IMR-90 (cell line): Measurements from ENCODE around the gene PLEKHH2. TPM values are rescaled to one million over a fixed set of nuclear protein-coding genes. Genes with fewer than 3 reads are reported as not detected.

Experiments used
- ATAC-seq: fragments of 200-7000 bp; cut with Tn5 transposase; 2 replicates; pipeline ENCODE4 v1.9.1; 2020; ENCODE audit warnings: low read depth, mild to moderate bottlenecking, moderate library complexity
- BruUV-seq: library from RNA; stranded (reverse); fragments of 400-500 nt; replicated peaks from 2 replicates; lab custom pipeline; 2021; lab: Mats Ljungman, UMichigan
- CTCF ChIA-PET: fragments of 300-600 bp; formaldehyde crosslinking; extraction: SDS; loops from one replicate; lab custom pipeline; 2021; ENCODE audit warnings: antibody characterized with exemption; lab: Yijun Ruan, JAX
- POLR2A ChIA-PET: fragments of 300-600 bp; sonication (Branson Sonifier 250); formaldehyde crosslinking; loops from one replicate; lab custom pipeline; 2022; ENCODE audit warnings: antibody characterized with exemption; ENCODE audit not compliant: unreplicated experiment; lab: Charles Lee
- DNase-seq: peaks from one replicate; pipeline ENCODE4 v3.0.0; 2013
- H2AFZ ChIP-seq: replicated peaks from 2 replicates; pipeline ENCODE3; 2013; ENCODE audit warnings: low read length, mild to moderate bottlenecking; ENCODE audit not compliant: poor library complexity
- H2AK5ac ChIP-seq: 2 replicates; pipeline ENCODE4 v1.6.1; 2013; ENCODE audit warnings: low read depth, low read length, inconsistent platforms
- H2AK9ac ChIP-seq: replicated peaks from 2 replicates; pipeline ENCODE3; 2013; ENCODE audit warnings: mild to moderate bottlenecking, low read depth, low read length, moderate library complexity; ENCODE audit not compliant: poor library complexity
- H2BK120ac ChIP-seq: 2 replicates; pipeline ENCODE4 v1.6.1; 2013; ENCODE audit warnings: low read depth, low read length, inconsistent platforms
- H2BK15ac ChIP-seq: 3 replicates; pipeline ENCODE4 v1.6.1; 2013; ENCODE audit warnings: low read depth, low read length, inconsistent platforms
- H2BK20ac ChIP-seq: 2 replicates; pipeline ENCODE4 v1.6.1; 2013; ENCODE audit warnings: low read depth, mild to moderate bottlenecking, inconsistent platforms, low read length, moderate library complexity
- H2BK5ac ChIP-seq: 2 replicates; pipeline ENCODE4 v1.6.1; 2013; ENCODE audit warnings: mild to moderate bottlenecking, low read depth, low read length, inconsistent platforms; ENCODE audit not compliant: poor library complexity, severe bottlenecking
- H3K14ac ChIP-seq: replicated peaks from 2 replicates; pipeline ENCODE4 v1.6.1; 2013; ENCODE audit warnings: low read depth, low read length, inconsistent platforms
- H3K18ac ChIP-seq: 2 replicates; pipeline ENCODE4 v1.6.1; 2013; ENCODE audit warnings: low read depth, low read length, control low read depth
- H3K23ac ChIP-seq: 2 replicates; pipeline ENCODE4 v1.6.1; 2013; ENCODE audit warnings: low read depth, low read length, inconsistent platforms
- H3K27ac ChIP-seq: 2 replicates; pipeline ENCODE4 v1.5.1; 2013; ENCODE audit warnings: mild to moderate bottlenecking, control low read depth, low read length; ENCODE audit not compliant: insufficient read depth
- H3K27me3 ChIP-seq: 2 replicates; pipeline ENCODE4 v1.6.1; 2013; ENCODE audit warnings: low read length; ENCODE audit not compliant: control insufficient read depth, insufficient read depth
- H3K36me3 ChIP-seq: 2 replicates; pipeline ENCODE4 v1.6.1; 2013; ENCODE audit warnings: low read length, mixed read lengths; ENCODE audit not compliant: control insufficient read depth, insufficient read depth
- H3K4ac ChIP-seq: 2 replicates; pipeline ENCODE4 v1.6.1; 2013; ENCODE audit warnings: low read depth, low read length, inconsistent platforms
- H3K4me1 ChIP-seq: 2 replicates; pipeline ENCODE4 v1.6.1; 2013; ENCODE audit warnings: low read length, mixed read lengths; ENCODE audit not compliant: control insufficient read depth, insufficient read depth
- H3K4me2 ChIP-seq: 2 replicates; pipeline ENCODE4 v1.6.1; 2013; ENCODE audit warnings: low read depth, mild to moderate bottlenecking, control low read depth, low read length, moderate library complexity
- H3K4me3 ChIP-seq: 2 replicates; pipeline ENCODE4 v1.5.1; 2013; ENCODE audit warnings: low read depth, mild to moderate bottlenecking, control low read depth, low read length, moderate library complexity; ENCODE audit not compliant: insufficient read depth
- H3K56ac ChIP-seq: 2 replicates; pipeline ENCODE4 v1.6.1; 2013; ENCODE audit warnings: low read length, inconsistent platforms; ENCODE audit not compliant: insufficient read depth; ENCODE audit errors: extremely low read depth
- H3K79me1 ChIP-seq, 2 experiments: 2 replicates each; pipeline ENCODE4 v1.6.1; 2013; ENCODE audit warnings: low read length in 2 of 2, inconsistent platforms in 1 of 2, low read depth in 1 of 2
- H3K9ac ChIP-seq: 2 replicates; pipeline ENCODE4 v1.6.1; 2013; ENCODE audit warnings: low read depth, low read length, control low read depth
- H3K9me1 ChIP-seq: 2 replicates; pipeline ENCODE4 v1.6.1; 2013; ENCODE audit warnings: low read length, inconsistent platforms; ENCODE audit not compliant: insufficient read depth
- H3K9me3 ChIP-seq: 2 replicates; pipeline ENCODE4 v1.6.1; 2013; ENCODE audit warnings: low read length; ENCODE audit not compliant: control insufficient read depth, insufficient read depth
- H4K20me1 ChIP-seq: 2 replicates; pipeline ENCODE4 v1.6.1; 2013; ENCODE audit warnings: low read length, inconsistent platforms; ENCODE audit not compliant: insufficient read depth
- H4K5ac ChIP-seq: 2 replicates; pipeline ENCODE4 v1.6.1; 2013; ENCODE audit warnings: mild to moderate bottlenecking, low read depth, low read length, control low read depth
- H4K8ac ChIP-seq, 2 experiments: 2 replicates each; pipeline ENCODE4 v1.6.1; 2013; ENCODE audit warnings: low read depth in 2 of 2, low read length in 2 of 2, control low read depth in 1 of 2, inconsistent platforms in 1 of 2
- H4K91ac ChIP-seq: 2 replicates; pipeline ENCODE4 v1.6.1; 2013; ENCODE audit warnings: low read depth, low read length, inconsistent platforms; ENCODE audit not compliant: insufficient read depth
- BHLHE40 ChIP-seq: fragments of 150-350 bp; IDR thresholded peaks from 2 replicates; pipeline ENCODE4 v1.6.1; 2016; ENCODE audit warnings: mild to moderate bottlenecking, low read depth, low read length
- CEBPB ChIP-seq: IDR thresholded peaks from 2 replicates; pipeline ENCODE4 v1.6.1; 2012; ENCODE audit warnings: low read depth, low read length, improper control_type of control experiment
- CHD1 ChIP-seq: IDR thresholded peaks from 2 replicates; pipeline ENCODE4 v1.6.1; 2012; ENCODE audit warnings: low read depth, low read length, improper control_type of control experiment
- FOS ChIP-seq: fragments of 150-350 bp; IDR thresholded peaks from 2 replicates; pipeline ENCODE4 v1.6.1; 2016; ENCODE audit warnings: low read depth, low read length
- MAFK ChIP-seq: IDR thresholded peaks from 2 replicates; pipeline ENCODE4 v1.6.1; 2012; ENCODE audit warnings: low read depth, low read length, improper control_type of control experiment
- MAZ ChIP-seq: IDR thresholded peaks from 2 replicates; pipeline ENCODE4 v1.6.1; 2012; ENCODE audit warnings: low read depth, mild to moderate bottlenecking, low read length, improper control_type of control experiment, moderate library complexity, borderline replicate concordance
- MXI1 ChIP-seq: IDR thresholded peaks from 2 replicates; pipeline ENCODE4 v1.6.1; 2012; ENCODE audit warnings: low read depth, mild to moderate bottlenecking, low read length, moderate library complexity, borderline replicate concordance
- NFE2L2 ChIP-seq: fragments of 150-350 bp; IDR thresholded peaks from 2 replicates; pipeline ENCODE4 v1.6.1; 2016; ENCODE audit warnings: low read depth, mild to moderate bottlenecking, low read length
- POLR2A ChIP-seq: IDR thresholded peaks from 2 replicates; pipeline ENCODE4 v1.6.1; 2012; ENCODE audit warnings: mild to moderate bottlenecking, low read depth, low read length
- RAD21 ChIP-seq: IDR thresholded peaks from 2 replicates; pipeline ENCODE4 v1.6.1; 2012; ENCODE audit warnings: low read length, improper control_type of control experiment
- RCOR1 ChIP-seq: IDR thresholded peaks from 2 replicates; pipeline ENCODE4 v1.6.1; 2012; ENCODE audit warnings: mild to moderate bottlenecking, low read length, improper control_type of control experiment; ENCODE audit not compliant: insufficient replicate concordance
- RFX5 ChIP-seq: IDR thresholded peaks from 2 replicates; pipeline ENCODE4 v1.8.0; 2012; ENCODE audit warnings: low read depth, mild to moderate bottlenecking, low read length, moderate library complexity
- SMC3 ChIP-seq: fragments of 150-350 bp; IDR thresholded peaks from 2 replicates; pipeline ENCODE4 v1.6.1; 2016; ENCODE audit warnings: low read depth, mild to moderate bottlenecking, antibody characterized with exemption, low read length, moderate library complexity
- whole genome bisulfite sequencing, 2 experiments: methylation state at CpG; one replicate each; pipeline versions ENCODE4 v1.1.5 to v1.1.7; 2013; ENCODE audit warnings: missing lambda C conversion rate in 2 of 2; ENCODE audit not compliant: insufficient read length in 1 of 2; ENCODE audit errors: extremely low coverage in 2 of 2; 5-methylcytosine and 5-hydroxymethylcytosine counted together
- dilution Hi-C: fragments of 300-500 bp; cut with HindIII; formaldehyde crosslinking; loops from one replicate; pipeline ENCODE4 v1.14.3; 2018; ENCODE audit warnings: low sequenced_read_pairs; ENCODE audit not compliant: unreplicated experiment
- in situ Hi-C: fragments of 300-500 bp; cut with MboI; formaldehyde crosslinking; loops from 3 replicates; pipeline ENCODE4 v1.14.3; 2019; ENCODE audit warnings: low sequenced_read_pairs, inconsistent platforms, mixed read lengths
- intact Hi-C: fragments of 100-400 bp; cut with micrococcal nuclease; formaldehyde crosslinking; loops from 2 replicates; pipeline ENCODE4 v1.10.0; 2022
- polyA plus RNA-seq, 3 experiments: library from polyadenylated mRNA; depleted of rRNA; stranded (reverse); fragments of >200 nt; gene quantifications; 2 replicates each; pipeline ENCODE4 v1.2.3, GENCODE V29; 2012; ENCODE audit warnings: low replicate concordance in 1 of 3
- total RNA-seq: library from RNA; depleted of rRNA; stranded (reverse); fragments of >200 nt; gene quantifications from 2 replicates; pipeline ENCODE4 v1.2.3, GENCODE V29; 2012
- TF ChIP-seq, protein P1 (sequence below): fragments of 150-350 bp; IDR thresholded peaks from 2 replicates; pipeline ENCODE4 v1.6.1; 2016; ENCODE audit warnings: low read depth, mild to moderate bottlenecking, low read length, moderate library complexity, borderline replicate concordance
- TF ChIP-seq, protein P2 (sequence below): fragments of 150-350 bp; IDR thresholded peaks from 2 replicates; pipeline ENCODE4 v1.6.1; 2017; ENCODE audit warnings: mild to moderate bottlenecking, antibody characterized with exemption, low read length, low read depth
- TF ChIP-seq, protein P3 (sequence below): conservative IDR thresholded peaks from 2 replicates; pipeline ENCODE4 v1.5.1; 2012; ENCODE audit warnings: mild to moderate bottlenecking, low read depth, low read length, improper control_type of control experiment

PLEKHH2 gene
- total and polyA plus RNA-seq, 2 of the 4 experiments (the other 2 are of a cell fraction), result 2.0 to 3.3 TPM

DNA sequence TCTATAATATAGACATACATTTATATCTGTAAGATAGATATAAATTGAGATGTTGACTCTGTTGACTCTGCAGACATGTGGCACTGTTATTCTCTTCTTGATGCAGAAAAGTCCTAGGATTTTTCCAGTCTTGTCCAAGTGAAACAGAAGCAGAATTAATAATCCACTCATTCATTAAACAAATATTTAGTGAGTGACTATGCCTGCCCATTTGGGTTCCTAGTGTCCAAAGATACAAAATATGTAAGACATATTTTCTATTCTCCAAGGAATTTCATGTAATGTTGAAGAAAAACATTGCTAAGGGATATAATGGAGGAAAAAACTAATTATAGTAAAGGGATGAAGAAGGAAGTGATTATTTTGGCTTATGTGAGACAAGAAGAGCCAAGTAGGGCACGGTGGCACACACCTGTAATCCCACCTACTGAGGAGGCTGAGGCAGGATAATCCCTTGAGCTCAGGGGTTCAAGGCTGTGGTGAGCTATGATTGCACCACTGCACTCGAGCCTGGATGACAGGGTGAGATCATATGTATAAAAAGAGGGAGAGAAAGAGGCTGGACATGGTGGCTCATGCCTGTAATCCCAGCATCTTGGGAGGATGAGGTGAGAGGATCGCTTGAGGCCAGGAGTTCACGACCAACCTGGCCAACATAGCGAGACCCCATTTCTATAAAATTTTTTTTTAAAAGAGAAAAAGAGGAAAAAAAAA, 19.9 kb upstream of the PLEKHH2 start:
- Histone ChIP-seq H2BK15ac (no peak overlapping the region), H2AFZ (no peak overlapping the region), H3K9me3 (no peaks in the 10 kb centered on the region), H3K27ac (no peak overlapping the region), H3K79me1 (no peaks in the 10 kb centered on the region), H2AK9ac (no peak overlapping the region), H3K23ac (no peak overlapping the region), H3K36me3 (no peaks in the 10 kb centered on the region), H2BK20ac (no peak overlapping the region), H4K20me1 (no peaks in the 10 kb centered on the region), H4K5ac (no peak overlapping the region), H3K4me1 (peaks cover 2% of the 10 kb centered on the region; the same call in 1 of the 2 replicates), H4K8ac (no peak overlapping the region), H3K9ac (no peak overlapping the region), H2BK5ac (no peak overlapping the region), H3K56ac (no peak overlapping the region), H3K4me3 (no peak overlapping the region), H4K91ac (no peak overlapping the region), H3K4ac (no peak overlapping the region), H3K9me1 (no peaks in the 10 kb centered on the region), H2BK120ac (no peak overlapping the region), H3K27me3 (peaks cover 3% of the 10 kb centered on the region), H3K14ac (no peak overlapping the region), H3K4me2 (no peak overlapping the region), H2AK5ac (no peak overlapping the region), H3K18ac (no peak overlapping the region)
- dilution Hi-C loops (no loop called here), intact Hi-C loops (no loop called here), in situ Hi-C loops (no loop called here)
- ChIA-PET CTCF (interaction anchor here (1.0 kb wide), 1 partner anchor 15 kb away, joined by 3 read pairs; no protein-coding TSS in a partner anchor), POLR2A (no interaction called here)
- DNase-seq (no peak), ATAC-seq (no peak)
- 14% methylated on average over 1 of the region's 5 CpGs; no CpG with 5 or more reads in 1 of the 2 experiments for WGBS, 2 experiments
- TF ChIP-seq CEBPB (no peak), BHLHE40 (no peak), FOS (no peak), POLR2A (no peak), RCOR1 (no peak), MAZ (no peak), MAFK (no peak), RFX5 (no peak), MXI1 (no peak), NFE2L2 (no peak), SMC3 (no peak), CHD1 (no peak), RAD21 (no peak)
- TF ChIP-seq, protein P1, sequence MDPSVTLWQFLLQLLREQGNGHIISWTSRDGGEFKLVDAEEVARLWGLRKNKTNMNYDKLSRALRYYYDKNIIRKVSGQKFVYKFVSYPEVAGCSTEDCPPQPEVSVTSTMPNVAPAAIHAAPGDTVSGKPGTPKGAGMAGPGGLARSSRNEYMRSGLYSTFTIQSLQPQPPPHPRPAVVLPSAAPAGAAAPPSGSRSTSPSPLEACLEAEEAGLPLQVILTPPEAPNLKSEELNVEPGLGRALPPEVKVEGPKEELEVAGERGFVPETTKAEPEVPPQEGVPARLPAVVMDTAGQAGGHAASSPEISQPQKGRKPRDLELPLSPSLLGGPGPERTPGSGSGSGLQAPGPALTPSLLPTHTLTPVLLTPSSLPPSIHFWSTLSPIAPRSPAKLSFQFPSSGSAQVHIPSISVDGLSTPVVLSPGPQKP, result no peak
- TF ChIP-seq, protein P2, sequence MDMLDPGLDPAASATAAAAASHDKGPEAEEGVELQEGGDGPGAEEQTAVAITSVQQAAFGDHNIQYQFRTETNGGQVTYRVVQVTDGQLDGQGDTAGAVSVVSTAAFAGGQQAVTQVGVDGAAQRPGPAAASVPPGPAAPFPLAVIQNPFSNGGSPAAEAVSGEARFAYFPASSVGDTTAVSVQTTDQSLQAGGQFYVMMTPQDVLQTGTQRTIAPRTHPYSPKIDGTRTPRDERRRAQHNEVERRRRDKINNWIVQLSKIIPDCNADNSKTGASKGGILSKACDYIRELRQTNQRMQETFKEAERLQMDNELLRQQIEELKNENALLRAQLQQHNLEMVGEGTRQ, result no peak
- TF ChIP-seq, protein P3, sequence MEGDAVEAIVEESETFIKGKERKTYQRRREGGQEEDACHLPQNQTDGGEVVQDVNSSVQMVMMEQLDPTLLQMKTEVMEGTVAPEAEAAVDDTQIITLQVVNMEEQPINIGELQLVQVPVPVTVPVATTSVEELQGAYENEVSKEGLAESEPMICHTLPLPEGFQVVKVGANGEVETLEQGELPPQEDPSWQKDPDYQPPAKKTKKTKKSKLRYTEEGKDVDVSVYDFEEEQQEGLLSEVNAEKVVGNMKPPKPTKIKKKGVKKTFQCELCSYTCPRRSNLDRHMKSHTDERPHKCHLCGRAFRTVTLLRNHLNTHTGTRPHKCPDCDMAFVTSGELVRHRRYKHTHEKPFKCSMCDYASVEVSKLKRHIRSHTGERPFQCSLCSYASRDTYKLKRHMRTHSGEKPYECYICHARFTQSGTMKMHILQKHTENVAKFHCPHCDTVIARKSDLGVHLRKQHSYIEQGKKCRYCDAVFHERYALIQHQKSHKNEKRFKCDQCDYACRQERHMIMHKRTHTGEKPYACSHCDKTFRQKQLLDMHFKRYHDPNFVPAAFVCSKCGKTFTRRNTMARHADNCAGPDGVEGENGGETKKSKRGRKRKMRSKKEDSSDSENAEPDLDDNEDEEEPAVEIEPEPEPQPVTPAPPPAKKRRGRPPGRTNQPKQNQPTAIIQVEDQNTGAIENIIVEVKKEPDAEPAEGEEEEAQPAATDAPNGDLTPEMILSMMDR, result no peak
- no TSS peak for BruUV-seq
